Measurements from ENCODE around the gene PHF21B.

The PHF21B gene

GRCh38 chr22:44934454-44934735 lies 75.4 kb downstream of the PHF21B start:
- no peak overlapping the region for H3K4me3 ChIP-seq (ENCODE audit: low read depth, low read length)
- no peak for DNase-seq (ENCODE audit: low read depth)
- no peak for TF ChIP-seq CTCF (IDR thresholded peaks at IDR 0.05; ENCODE audit: control insufficient read depth, extremely low read depth, insufficient read depth)

GRCh38 chr22:44933666-44934453 lies 75.9 kb downstream of the PHF21B start:
- no peak overlapping the region for H3K4me3 ChIP-seq (ENCODE audit: low read depth, low read length)
- no peak for DNase-seq (ENCODE audit: low read depth)
- TF ChIP-seq CTCF (IDR thresholded peaks at IDR 0.05; ENCODE audit: control insufficient read depth, extremely low read depth, insufficient read depth): no peak

GRCh38 chr22:44932493-44932892 lies 77.3 kb downstream of the PHF21B start:
- no peak for TF ChIP-seq CTCF (IDR thresholded peaks at IDR 0.05; ENCODE audit: control insufficient read depth, extremely low read depth, insufficient read depth)
- H3K4me3 ChIP-seq (ENCODE audit: low read depth, low read length): no peak overlapping the region
- no peak for DNase-seq (ENCODE audit: low read depth)

GRCh38 chr22:44931766-44932165 lies 78.0 kb downstream of the PHF21B start:
- no peak overlapping the region for H3K4me3 ChIP-seq (ENCODE audit: low read depth, low read length)
- DNase-seq (ENCODE audit: low read depth): no peak
- TF ChIP-seq CTCF (IDR thresholded peaks at IDR 0.05; ENCODE audit: control insufficient read depth, extremely low read depth, insufficient read depth): no peak

GRCh38 chr22:44931077-44931540 lies 78.7 kb downstream of the PHF21B start:
- TF ChIP-seq CTCF (IDR thresholded peaks at IDR 0.05; ENCODE audit: control insufficient read depth, extremely low read depth, insufficient read depth): no peak
- H3K4me3 ChIP-seq (ENCODE audit: low read depth, low read length): no peak overlapping the region
- DNase-seq (ENCODE audit: low read depth): no peak

- no peak for DNase-seq (ENCODE audit: low read depth)
- no peak overlapping the region for H3K4me3 ChIP-seq (ENCODE audit: low read depth, low read length)
- no peak for TF ChIP-seq CTCF (IDR thresholded peaks at IDR 0.05; ENCODE audit: control insufficient read depth, extremely low read depth, insufficient read depth)
Observed at GRCh38 chr22:44930711-44931035, 79.1 kb downstream of the PHF21B start.
